HEK293T (cell line): ENCODE results near the gene PABPC1L.

Experiments used
- CTCF ChIA-PET: fragments of 350-600 bp; formaldehyde crosslinking; extraction: SDS; loops from one replicate; lab custom pipeline; 2021; ENCODE audit warnings: antibody characterized with exemption, inconsistent platforms; lab: Yijun Ruan, JAX
- POLR2A ChIA-PET: fragments of 350-600 bp; formaldehyde crosslinking; extraction: SDS; loops from one replicate; lab custom pipeline; 2020; ENCODE audit warnings: antibody characterized with exemption, inconsistent platforms; lab: Yijun Ruan, JAX
- DNase-seq: peaks from one replicate; pipeline ENCODE4 v3.0.0; 2012; ENCODE audit warnings: mixed read lengths; ENCODE audit errors: extremely low spot score
- ARNT ChIP-seq: fragments of 450-650 bp; IDR thresholded peaks from 2 replicates; pipeline ENCODE4 v1.6.1; 2017; ENCODE audit warnings: mild to moderate bottlenecking
- BHLHE40 ChIP-seq: fragments of 450-650 bp; IDR thresholded peaks from 2 replicates; pipeline ENCODE4 v1.6.1; 2016; ENCODE audit warnings: mild to moderate bottlenecking, moderate library complexity, borderline replicate concordance
- CTBP1 ChIP-seq: fragments of 450-650 bp; IDR thresholded peaks from 2 replicates; pipeline ENCODE4 v1.6.1; 2016; ENCODE audit warnings: borderline replicate concordance
- ELF4 ChIP-seq: fragments of 450-650 bp; IDR thresholded peaks from 2 replicates; pipeline ENCODE4 v1.6.1; 2017; ENCODE audit warnings: antibody characterized with exemption
- FOXA1 ChIP-seq: fragments of 450-650 bp; IDR thresholded peaks from 2 replicates; pipeline ENCODE4 v1.6.1; 2016; ENCODE audit warnings: mild to moderate bottlenecking
- FOXK2 ChIP-seq: fragments of 450-650 bp; IDR thresholded peaks from 2 replicates; pipeline ENCODE4 v1.6.1; 2016; ENCODE audit warnings: mild to moderate bottlenecking
- FOXM1 ChIP-seq: fragments of 450-650 bp; IDR thresholded peaks from 2 replicates; pipeline ENCODE4 v1.6.1; 2017; ENCODE audit warnings: mild to moderate bottlenecking, borderline replicate concordance
- HDGF ChIP-seq: fragments of 450-650 bp; IDR thresholded peaks from 2 replicates; pipeline ENCODE4 v1.6.1; 2017; ENCODE audit warnings: antibody characterized with exemption, borderline replicate concordance
- L3MBTL2 ChIP-seq: fragments of 450-650 bp; conservative IDR thresholded peaks from 2 replicates; pipeline ENCODE4 v1.6.1; 2016; ENCODE audit warnings: mild to moderate bottlenecking
- LEF1 ChIP-seq: fragments of 450-650 bp; IDR thresholded peaks from 2 replicates; pipeline ENCODE4 v1.6.1; 2017; ENCODE audit warnings: mild to moderate bottlenecking, borderline replicate concordance
- NFRKB ChIP-seq: fragments of 450-650 bp; IDR thresholded peaks from 2 replicates; pipeline ENCODE4 v1.6.1; 2016; ENCODE audit warnings: mild to moderate bottlenecking, moderate library complexity
- PKNOX1 ChIP-seq: fragments of 450-650 bp; IDR thresholded peaks from 2 replicates; pipeline ENCODE4 v1.6.1; 2016
- SP1 ChIP-seq: fragments of 450-650 bp; IDR thresholded peaks from 2 replicates; pipeline ENCODE4 v1.6.1; 2017
- SUZ12 ChIP-seq: fragments of 450-650 bp; IDR thresholded peaks from 2 replicates; pipeline ENCODE4 v1.6.1; 2016; ENCODE audit warnings: mild to moderate bottlenecking
- TARDBP ChIP-seq: fragments of 450-650 bp; IDR thresholded peaks from 2 replicates; pipeline ENCODE4 v1.6.1; 2016
- ZNF384 ChIP-seq: fragments of 450-650 bp; IDR thresholded peaks from 2 replicates; pipeline ENCODE4 v1.6.1; 2016

PABPC1L gene

DNA sequence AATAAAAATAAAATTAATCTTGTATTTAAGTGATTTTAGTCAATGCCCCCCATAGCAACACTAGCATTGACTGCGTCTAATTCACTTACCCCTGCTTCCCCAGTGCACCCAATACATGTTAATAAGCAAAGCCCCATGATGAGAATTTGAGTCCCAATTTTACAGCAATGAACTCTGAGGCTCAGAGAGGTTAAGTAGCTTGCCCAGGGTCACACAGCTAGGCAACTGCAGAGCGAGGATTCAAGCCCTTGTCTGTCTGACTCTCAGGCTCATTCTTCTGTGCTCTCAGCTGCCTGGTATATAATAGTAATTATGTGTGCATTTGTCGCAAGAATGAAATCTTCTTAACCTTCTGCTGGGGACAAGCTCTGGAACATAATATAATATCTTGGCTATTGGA is 8.5 kb downstream of the PABPC1L start:
- ChIA-PET CTCF (no interaction called here), POLR2A (no interaction called here)
- DNase-seq = no peak
- no peak for TF ChIP-seq L3MBTL2
- TF ChIP-seq SP1 = no peak
- no peak for TF ChIP-seq PKNOX1
- no peak for TF ChIP-seq SUZ12
- no peak for TF ChIP-seq TARDBP
- TF ChIP-seq HDGF = no peak
- TF ChIP-seq FOXM1 = no peak
- TF ChIP-seq LEF1 = no peak
- TF ChIP-seq BHLHE40 = no peak

- ChIA-PET CTCF (no interaction called here), POLR2A (no interaction called here)
- TF ChIP-seq FOXK2 = no peak
- no peak for TF ChIP-seq FOXM1
- no peak for TF ChIP-seq HDGF
- TF ChIP-seq ELF4 = no peak
- no peak for TF ChIP-seq ARNT
- no peak for TF ChIP-seq TARDBP
- TF ChIP-seq FOXA1 = no peak
- no peak for TF ChIP-seq CTBP1
- no peak for TF ChIP-seq NFRKB
- no peak for TF ChIP-seq SP1
- no peak for TF ChIP-seq SUZ12
- no peak for TF ChIP-seq PKNOX1
- TF ChIP-seq LEF1 = no peak
- no peak for TF ChIP-seq L3MBTL2
- no peak for TF ChIP-seq BHLHE40
- no peak for TF ChIP-seq ZNF384
Observed at GRCh38 chr20:44918761-44919160, 8.9 kb downstream of the PABPC1L start.

DNA sequence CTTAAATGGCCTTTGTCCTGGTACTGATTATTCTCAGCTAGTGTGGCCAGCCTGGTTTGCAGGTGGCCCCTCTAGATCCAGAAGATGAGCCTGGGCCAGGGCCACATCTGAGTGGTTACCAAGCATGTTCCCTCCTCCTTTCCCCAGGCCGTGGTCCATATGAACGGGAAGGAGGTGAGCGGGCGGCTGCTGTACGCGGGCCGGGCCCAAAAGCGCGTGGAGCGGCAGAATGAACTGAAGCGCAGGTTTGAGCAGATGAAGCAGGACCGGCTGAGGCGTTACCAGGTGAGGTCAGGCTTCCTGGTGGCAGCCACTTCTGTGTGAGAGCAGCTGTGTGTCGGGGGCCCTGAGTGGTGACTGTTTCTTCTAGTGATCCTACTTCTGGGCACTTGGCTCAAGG is 11.6 kb downstream of the PABPC1L start:
- ChIA-PET CTCF (no interaction called here), POLR2A (no interaction called here)
- DNase-seq = no peak
- TF ChIP-seq L3MBTL2 (no peak), FOXA1 (no peak), FOXK2 (no peak), HDGF (no peak), BHLHE40 (no peak), ELF4 (no peak), FOXM1 (no peak), SUZ12 (no peak)

More at GRCh38 chr20:44918761-44919160, 8.9 kb downstream of the PABPC1L start:
- no peak for DNase-seq

DNA sequence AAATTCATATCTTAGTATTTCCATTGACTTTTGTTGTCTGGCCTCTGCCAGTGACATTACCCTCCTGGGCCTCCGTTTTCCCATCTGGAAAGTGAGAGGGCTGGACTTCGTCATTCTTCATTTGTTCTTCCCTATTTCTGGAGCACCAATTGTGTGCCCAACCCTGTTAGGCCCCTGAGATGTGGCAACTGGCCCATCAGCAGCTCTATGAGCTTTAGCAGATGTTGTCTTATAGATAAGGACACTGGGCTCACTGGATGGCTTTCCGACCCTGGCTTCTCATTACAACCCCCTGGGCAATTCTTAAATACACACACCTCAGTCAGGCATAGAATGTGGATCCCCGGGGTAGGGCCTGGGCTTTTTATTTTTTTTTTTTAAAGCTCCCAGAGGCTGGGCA is 14.7 kb downstream of the PABPC1L start:
- TF ChIP-seq L3MBTL2 (no peak), SUZ12 (no peak), NFRKB (no peak), ZNF384 (no peak), HDGF (no peak), SP1 (no peak), ARNT (no peak), BHLHE40 (no peak), ELF4 (no peak), FOXK2 (no peak), PKNOX1 (no peak)
- CTCF ChIA-PET = no interaction called here
- no peak for DNase-seq
- POLR2A ChIA-PET = no interaction called here

DNA sequence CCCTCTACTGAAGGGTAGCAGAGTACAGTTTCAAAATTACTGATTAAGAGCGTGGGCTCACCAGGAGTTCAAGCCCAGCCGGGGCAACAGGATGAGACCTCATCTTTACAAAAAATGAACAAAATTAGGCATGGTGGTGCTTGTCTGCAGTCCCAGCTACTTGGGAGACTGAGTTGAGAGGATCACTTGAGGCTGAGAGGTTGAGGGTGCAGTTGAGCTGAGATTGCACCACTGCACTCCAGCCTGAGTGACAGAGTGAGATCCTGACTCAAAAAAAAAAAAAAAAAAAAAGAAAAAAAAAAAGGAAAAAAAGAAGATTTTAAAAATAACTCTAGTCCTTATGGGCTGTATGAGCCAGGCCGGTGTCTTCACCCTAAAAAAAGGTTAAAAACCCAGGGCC is 18.7 kb downstream of the PABPC1L start:
- POLR2A ChIA-PET = no interaction called here
- TF ChIP-seq TARDBP (no peak), ELF4 (no peak), ZNF384 (no peak), ARNT (no peak), FOXK2 (no peak), HDGF (no peak), SP1 (no peak), PKNOX1 (no peak), CTBP1 (no peak)
- no peak for DNase-seq
- CTCF ChIA-PET = no interaction called here

- POLR2A ChIA-PET = no interaction called here
Observed at GRCh38 chr20:44930517-44931168, 20.8 kb downstream of the PABPC1L start.

More at GRCh38 chr20:44930517-44931168, 20.8 kb downstream of the PABPC1L start:
- CTCF ChIA-PET = no interaction called here
- TF ChIP-seq LEF1 = no peak
- no peak for DNase-seq
